Gastroesophageal sphincter (tissue), 4 donors: Measurements from ENCODE around the gene LRFN2. TPM values are rescaled to one million over a fixed set of nuclear protein-coding genes. Genes with fewer than 3 reads are reported as not detected.

Experiments
- ATAC-seq: fragments of 150-250 bp; one replicate; pipeline ENCODE4 v1.9.1; 2016; ENCODE audit warnings: mild to moderate bottlenecking, moderate library complexity
- H3K27ac ChIP-seq, 4 donors: fragments of 200-600 bp; sonication (generic) in 3 of 4; 1 replicate in 3 of 4; 2 replicates in 1 of 4; pipeline ENCODE4 v1.5.1; 2016 to 2019
- H3K27me3 ChIP-seq: fragments of 200-600 bp; sonication (generic); one replicate; pipeline ENCODE4 v1.5.1; 2019
- H3K36me3 ChIP-seq, 2 donors: fragments of 200-600 bp; sonication (generic); one replicate each; pipeline ENCODE4 v1.5.1; 2019; ENCODE audit warnings: control low read depth in 1 of 2
- H3K4me1 ChIP-seq, 3 donors: fragments of 200-600 bp; sonication (generic); 1 replicate in 2 of 3; 2 replicates in 1 of 3; pipeline ENCODE4 v1.5.1; 2016 to 2019; ENCODE audit warnings: control low read depth in 2 of 3
- H3K4me3 ChIP-seq, 2 donors: fragments of 200-600 bp; sonication (generic); one replicate each; pipeline ENCODE4 v1.5.1; 2019; ENCODE audit warnings: mild to moderate bottlenecking in 1 of 2, moderate library complexity in 1 of 2
- H3K9me3 ChIP-seq, 3 donors: fragments of 200-600 bp; sonication (generic); one replicate each; pipeline ENCODE4 v1.5.1; 2017 to 2019; ENCODE audit warnings: control low read depth in 2 of 3
- CTCF ChIP-seq, 4 experiments: fragments of 200-600 bp in 2 of 4; fragments of 450-650 bp in 2 of 4; sonication (generic) in 1 of 4; IDR thresholded peaks; one replicate each; pipeline ENCODE4 v1.5.1; 2017 to 2019; ENCODE audit warnings: antibody characterized with exemption in 4 of 4, mild to moderate bottlenecking in 2 of 4, moderate library complexity in 2 of 4
- EP300 ChIP-seq: sonication (generic); formaldehyde crosslinking; IDR thresholded peaks from one replicate; pipeline ENCODE4 v1.6.1; 2017; ENCODE audit warnings: antibody characterized with exemption, mild to moderate bottlenecking
- POLR2A ChIP-seq, 2 donors: fragments of 450-650 bp; IDR thresholded peaks; one replicate each; pipeline ENCODE4 v1.6.1; 2017; ENCODE audit warnings: antibody characterized with exemption in 2 of 2, mild to moderate bottlenecking in 2 of 2, moderate library complexity in 1 of 2
- POLR2AphosphoS5 ChIP-seq: sonication (generic); formaldehyde crosslinking; IDR thresholded peaks from one replicate; pipeline ENCODE4 v1.6.1; 2017; ENCODE audit warnings: antibody characterized with exemption
- WGBS, 2 donors: methylation state at CpG; one replicate each; pipeline ENCODE4 v1.1.5; 2018; ENCODE audit warnings: low coverage in 1 of 2; 5-methylcytosine and 5-hydroxymethylcytosine counted together
- total RNA-seq, 4 donors: library from RNA; depleted of rRNA; stranded (reverse); fragments of >200 nt; gene quantifications; one replicate each; pipeline ENCODE4 v1.1.0, GENCODE V29; 2016

The LRFN2 gene
- total RNA-seq, 4 donors from 2014 or later, result 0.13 TPM; not detected in 3

DNA sequence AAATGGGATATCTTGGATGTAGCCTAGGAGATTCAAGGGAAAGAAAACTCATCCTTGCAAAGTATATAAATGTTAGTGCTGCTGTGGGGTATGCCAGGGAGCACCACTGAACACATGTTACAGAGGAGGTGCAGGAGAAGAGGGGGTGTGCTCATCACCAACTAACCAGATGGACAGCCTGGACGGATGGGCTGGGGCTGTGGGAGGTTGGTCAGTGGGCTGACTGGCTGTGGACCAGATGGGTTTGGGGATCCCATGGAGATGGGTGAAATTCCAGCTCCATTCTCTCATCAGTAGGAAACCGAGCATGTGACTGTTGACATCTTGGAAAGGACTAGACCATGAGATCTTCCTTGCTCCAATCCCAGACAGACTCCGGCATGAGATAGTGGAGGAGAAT is 201.0 kb downstream of the LRFN2 start:
- H3K27ac ChIP-seq, result no peak overlapping the region
- H3K4me3 ChIP-seq, result no peak overlapping the region
- TF ChIP-seq CTCF (IDR thresholded peaks at IDR 0.05), result no peak
- no peak for TF ChIP-seq POLR2AphosphoS5
- no peak for TF ChIP-seq EP300
- no peak for TF ChIP-seq POLR2A (IDR thresholded peaks at IDR 0.05)
- no peaks in the 10 kb centered on the region for H3K9me3 ChIP-seq
- H3K36me3 ChIP-seq, result no peaks in the 10 kb centered on the region
- no peak for ATAC-seq
- peaks cover 28% of the 10 kb centered on the region for H3K27me3 ChIP-seq
- H3K4me1 ChIP-seq, result no peaks in the 10 kb centered on the region
- WGBS, 2 donors, result 67% methylated on average over 3 of the region's 3 CpGs; no CpG with 5 or more reads in 1 of the 2 donors

DNA sequence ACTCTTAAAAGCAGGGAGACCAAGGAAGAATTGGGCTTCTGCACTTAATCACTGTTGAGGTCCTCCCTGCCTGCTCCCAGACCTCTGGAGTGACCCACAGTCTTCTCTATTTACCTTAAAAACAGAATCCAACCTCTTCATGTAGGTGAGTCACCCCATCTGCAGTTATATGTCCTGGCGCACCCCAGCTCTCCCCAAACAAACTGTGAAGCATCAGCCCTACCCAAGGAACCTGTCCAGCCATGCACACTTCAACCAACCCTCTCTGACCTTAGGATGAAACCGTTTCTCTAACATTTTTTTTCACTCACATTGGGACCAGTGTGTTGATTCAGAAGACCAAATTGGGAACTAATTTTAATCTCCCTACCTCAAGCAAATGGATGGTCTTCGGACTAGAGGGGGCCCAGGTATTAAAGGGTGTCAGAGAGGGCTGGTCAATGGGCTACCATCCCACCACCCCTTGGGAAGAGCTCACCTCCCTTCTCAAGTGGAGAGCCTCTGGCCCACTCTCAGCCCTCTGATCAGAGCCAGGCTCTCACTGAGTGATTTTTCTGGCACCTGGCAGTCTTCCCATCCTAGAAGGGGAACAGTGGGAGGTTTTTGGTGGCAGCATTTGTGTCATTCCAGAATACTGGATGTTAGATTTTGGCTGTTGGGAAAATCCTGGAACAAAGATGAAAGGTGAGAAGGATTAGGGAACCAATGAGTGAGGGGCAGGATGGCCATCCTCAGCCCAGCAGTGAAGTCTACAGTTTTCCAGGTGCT is 203.6 kb downstream of the LRFN2 start:
- Histone ChIP-seq H3K36me3 (no peaks in the 10 kb centered on the region), H3K9me3 (no peaks in the 10 kb centered on the region), H3K4me3 (no peak overlapping the region), H3K27ac (no peak overlapping the region), H3K4me1 (no peaks in the 10 kb centered on the region), H3K27me3 (peaks cover 21% of the 10 kb centered on the region)
- no peak for ATAC-seq
- no peak for TF ChIP-seq EP300
- no peak for TF ChIP-seq POLR2AphosphoS5
- no peak for TF ChIP-seq POLR2A (IDR thresholded peaks at IDR 0.05)
- no peak for TF ChIP-seq CTCF (IDR thresholded peaks at IDR 0.05)
- 75 to 100% methylated on average over 2 of the region's 3 CpGs for WGBS, 2 donors

- Histone ChIP-seq H3K36me3 (no peaks in the 10 kb centered on the region), H3K27me3 (peaks cover 2% of the 10 kb centered on the region), H3K9me3 (no peaks in the 10 kb centered on the region), H3K4me3 (no peak overlapping the region), H3K27ac (no peak overlapping the region), H3K4me1 (no peaks in the 10 kb centered on the region)
- TF ChIP-seq POLR2A (IDR thresholded peaks at IDR 0.05) (no peak), POLR2AphosphoS5 (no peak), CTCF (IDR thresholded peaks at IDR 0.05) (no peak), EP300 (no peak)
- ATAC-seq, result no peak
- WGBS, 2 donors, result 81% methylated on average over 3 of the region's 4 CpGs; no CpG with 5 or more reads in 1 of the 2 donors
Measured at GRCh38 chr6:40380271-40380670, 206.9 kb downstream of the LRFN2 start.

- ATAC-seq, result no peak
- no peak overlapping the region for H3K27ac ChIP-seq
Measured at GRCh38 chr6:40379811-40380210, 207.4 kb downstream of the LRFN2 start.

More at GRCh38 chr6:40379811-40380210, 207.4 kb downstream of the LRFN2 start:
- H3K27me3 ChIP-seq, result no peaks in the 10 kb centered on the region
- H3K36me3 ChIP-seq, result no peaks in the 10 kb centered on the region
- H3K4me3 ChIP-seq, result no peak overlapping the region
- WGBS, 2 donors, result 90 to 100% methylated on average over 1 of the region's 1 CpG
- TF ChIP-seq POLR2A (IDR thresholded peaks at IDR 0.05), result no peak
- no peak for TF ChIP-seq EP300
- no peak for TF ChIP-seq POLR2AphosphoS5
- no peak for TF ChIP-seq CTCF (IDR thresholded peaks at IDR 0.05)
- H3K4me1 ChIP-seq, result no peaks in the 10 kb centered on the region
- no peaks in the 10 kb centered on the region for H3K9me3 ChIP-seq
